Brain microvascular endothelial cell (primary cell): Measurements from ENCODE around the gene MPHOSPH9.
A peak's percentile ranks its signal among the peaks of the same experiment; 100 is the strongest.

Source experiments
- DNase-seq: peaks from one replicate; pipeline ENCODE4 v3.0.0-alpha.2; 2020
- H3K27ac ChIP-seq: fragments of 250-450 bp; sonication (Bioruptor Pico); 2 replicates; pipeline ENCODE4 v1.5.1; 2020; ENCODE audit warnings: mild to moderate bottlenecking, moderate library complexity
- H3K27me3 ChIP-seq: fragments of 250-450 bp; sonication (Bioruptor Pico); replicated peaks from 2 replicates; pipeline ENCODE4 v1.5.1; 2020; ENCODE audit warnings: mild to moderate bottlenecking
- H3K36me3 ChIP-seq: fragments of 250-450 bp; sonication (Bioruptor Pico); replicated peaks from 2 replicates; pipeline ENCODE4 v1.5.1; 2020; ENCODE audit warnings: mild to moderate bottlenecking
- H3K4me3 ChIP-seq: 2 replicates; pipeline ENCODE4 v1.5.1; 2011; ENCODE audit warnings: low read depth, mild to moderate bottlenecking, control low read depth, low read length, moderate library complexity
- CTCF ChIP-seq: IDR thresholded peaks from 2 replicates; pipeline ENCODE4 v1.5.1; 2011; ENCODE audit warnings: low read depth, mild to moderate bottlenecking, moderate library complexity, low read length, control low read depth, inconsistent platforms; ENCODE audit errors: missing control alignments
- in situ Hi-C: cut with HindIII; loops from 2 replicates; pipeline ENCODE4 v1.10.0; 2017; ENCODE audit warnings: low sequenced_read_pairs, low pct_ligation_motif_present

MPHOSPH9 gene

GRCh38 chr12:123267991-123268843, 35.3 kb upstream of the MPHOSPH9 start:
- H3K27ac ChIP-seq, result no peak overlapping the region
- in situ Hi-C loops, result no loop called here
- TF ChIP-seq CTCF, result no peak
- no peaks in the 10 kb centered on the region for H3K27me3 ChIP-seq
- H3K36me3 ChIP-seq, result peaks cover 27% of the 10 kb centered on the region
- DNase-seq, result no peak
- H3K4me3 ChIP-seq, result no peak overlapping the region

- Histone ChIP-seq H3K27ac (no peak overlapping the region), H3K4me3 (no peak overlapping the region), H3K27me3 (no peaks in the 10 kb centered on the region), H3K36me3 (peaks cover 33% of the 10 kb centered on the region)
- in situ Hi-C loops, result no loop called here
- no peak for DNase-seq
- TF ChIP-seq CTCF, result no peak
Observed at GRCh38 chr12:123267335-123267920, 34.5 kb upstream of the MPHOSPH9 start.

GRCh38 chr12:123266679-123267277, 33.8 kb upstream of the MPHOSPH9 start:
- no peak overlapping the region for H3K4me3 ChIP-seq
- H3K27me3 ChIP-seq, result no peaks in the 10 kb centered on the region
- in situ Hi-C loops, result no loop called here
- no peak for DNase-seq
- peaks cover 38% of the 10 kb centered on the region for H3K36me3 ChIP-seq
- no peak for TF ChIP-seq CTCF
- no peak overlapping the region for H3K27ac ChIP-seq

- no peak for DNase-seq
- Histone ChIP-seq H3K27me3 (no peaks in the 10 kb centered on the region), H3K27ac (no peak overlapping the region), H3K36me3 (peaks cover 45% of the 10 kb centered on the region), H3K4me3 (no peak overlapping the region)
- no peak for TF ChIP-seq CTCF
- in situ Hi-C loops, result no loop called here
Observed at GRCh38 chr12:123265851-123266678, 33.1 kb upstream of the MPHOSPH9 start.

GRCh38 chr12:123264642-123265041, 31.7 kb upstream of the MPHOSPH9 start:
- peak; percentile 40 for TF ChIP-seq CTCF
- H3K36me3 ChIP-seq, result peaks cover 57% of the 10 kb centered on the region
- no peak overlapping the region for H3K27ac ChIP-seq
- H3K4me3 ChIP-seq, result no peak overlapping the region
- no peaks in the 10 kb centered on the region for H3K27me3 ChIP-seq
- DNase-seq, result no peak
- in situ Hi-C loops, result no loop called here
